Measurements from ENCODE around the gene SFRP2. TPM values are rescaled to one million over a fixed set of nuclear protein-coding genes. Genes with fewer than 3 reads are reported as not detected.

The SFRP2 gene
- total RNA-seq, 1 donor from 2014 or later, result not detected

DNA sequence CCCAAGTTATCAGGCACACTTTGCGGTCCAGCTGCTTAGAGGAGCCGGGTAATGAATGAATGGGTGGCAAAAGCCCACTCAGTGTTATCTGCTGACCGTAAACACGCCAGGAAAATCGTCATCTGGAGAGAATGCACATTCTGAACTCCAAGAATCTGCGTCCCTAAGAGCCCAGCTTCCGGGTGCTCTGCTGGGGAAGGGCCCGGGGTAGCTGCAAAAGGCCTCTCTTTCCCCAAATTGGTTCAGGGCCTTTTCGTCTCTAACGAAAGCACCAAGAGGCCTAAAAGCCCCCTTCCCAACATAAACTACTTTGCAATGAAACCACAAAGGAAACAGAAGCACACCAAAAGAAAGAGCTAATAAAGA is 1.6 kb upstream of the SFRP2 start:
- H3K4me3 ChIP-seq (ENCODE audit: low read depth, low read length), result no peak overlapping the region
- no peak for DNase-seq (ENCODE audit: low read depth)
- TF ChIP-seq, protein P1, sequence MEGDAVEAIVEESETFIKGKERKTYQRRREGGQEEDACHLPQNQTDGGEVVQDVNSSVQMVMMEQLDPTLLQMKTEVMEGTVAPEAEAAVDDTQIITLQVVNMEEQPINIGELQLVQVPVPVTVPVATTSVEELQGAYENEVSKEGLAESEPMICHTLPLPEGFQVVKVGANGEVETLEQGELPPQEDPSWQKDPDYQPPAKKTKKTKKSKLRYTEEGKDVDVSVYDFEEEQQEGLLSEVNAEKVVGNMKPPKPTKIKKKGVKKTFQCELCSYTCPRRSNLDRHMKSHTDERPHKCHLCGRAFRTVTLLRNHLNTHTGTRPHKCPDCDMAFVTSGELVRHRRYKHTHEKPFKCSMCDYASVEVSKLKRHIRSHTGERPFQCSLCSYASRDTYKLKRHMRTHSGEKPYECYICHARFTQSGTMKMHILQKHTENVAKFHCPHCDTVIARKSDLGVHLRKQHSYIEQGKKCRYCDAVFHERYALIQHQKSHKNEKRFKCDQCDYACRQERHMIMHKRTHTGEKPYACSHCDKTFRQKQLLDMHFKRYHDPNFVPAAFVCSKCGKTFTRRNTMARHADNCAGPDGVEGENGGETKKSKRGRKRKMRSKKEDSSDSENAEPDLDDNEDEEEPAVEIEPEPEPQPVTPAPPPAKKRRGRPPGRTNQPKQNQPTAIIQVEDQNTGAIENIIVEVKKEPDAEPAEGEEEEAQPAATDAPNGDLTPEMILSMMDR (conservative IDR thresholded peaks at IDR 0.05; ENCODE audit: low read depth, low read length), result no peak

DNA sequence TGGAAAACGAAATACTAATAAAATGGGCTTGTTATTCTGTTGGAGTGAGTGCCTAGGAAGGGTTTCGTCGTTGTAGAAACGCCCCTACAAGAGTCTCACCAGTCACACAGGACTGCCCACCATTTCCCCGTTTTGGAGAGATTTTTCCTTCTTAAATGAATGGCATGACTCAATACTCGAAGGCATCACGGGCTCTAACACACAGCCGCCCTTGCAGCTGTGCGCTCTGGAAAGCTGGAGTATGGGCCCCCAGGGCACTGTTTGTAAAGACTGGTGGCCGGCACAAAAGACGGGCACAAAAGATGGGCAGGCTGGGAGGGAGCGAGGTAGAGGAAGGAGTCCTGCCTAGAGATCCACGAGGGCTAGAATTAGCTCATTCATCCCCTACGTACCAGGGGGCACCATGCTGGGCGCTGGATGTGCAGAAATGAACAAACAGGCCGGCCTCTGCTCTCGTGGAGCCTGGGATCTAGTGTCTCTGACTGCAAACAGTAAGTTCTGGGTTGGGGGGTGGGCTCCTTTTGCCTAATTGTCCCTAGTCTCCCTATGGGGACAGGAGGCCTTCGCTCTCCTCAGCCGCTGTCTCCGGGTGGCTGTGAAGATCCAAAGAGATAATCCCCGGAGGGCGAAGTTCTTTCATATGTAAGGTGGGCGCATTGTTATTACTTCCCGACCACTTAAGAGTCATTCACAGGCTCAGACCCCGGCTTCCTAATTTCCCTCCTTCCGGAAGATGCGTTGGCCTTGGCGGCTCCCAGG is 1.0 kb upstream of the SFRP2 start:
- no peak overlapping the region for H3K4me3 ChIP-seq (ENCODE audit: low read depth, low read length)
- TF ChIP-seq, protein P1 (conservative IDR thresholded peaks at IDR 0.05; ENCODE audit: low read depth, low read length), result no peak
- no peak for DNase-seq (ENCODE audit: low read depth)

DNA sequence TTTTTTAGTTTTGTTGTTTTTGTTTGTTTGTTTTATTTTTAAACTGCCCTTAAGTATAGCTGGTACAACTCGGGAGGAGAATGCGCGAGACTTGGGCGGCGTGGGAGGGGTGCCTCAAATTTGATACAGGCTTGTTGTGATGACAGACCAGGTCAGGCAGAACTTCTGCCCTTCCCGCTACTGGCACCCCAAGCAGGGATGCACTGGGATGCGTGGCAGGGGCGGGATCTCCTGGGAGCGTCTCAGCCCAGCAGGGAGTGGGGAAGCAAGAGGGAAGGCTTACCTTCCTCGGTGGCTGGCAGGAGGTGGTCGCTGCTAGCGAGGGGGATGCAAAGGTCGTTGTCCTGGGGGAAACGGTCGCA is 851 bp downstream of the SFRP2 start:
- no peak for DNase-seq (ENCODE audit: low read depth)
- TF ChIP-seq, protein P1 (conservative IDR thresholded peaks at IDR 0.05; ENCODE audit: low read depth, low read length), result no peak
- no peak overlapping the region for H3K4me3 ChIP-seq (ENCODE audit: low read depth, low read length)

DNA sequence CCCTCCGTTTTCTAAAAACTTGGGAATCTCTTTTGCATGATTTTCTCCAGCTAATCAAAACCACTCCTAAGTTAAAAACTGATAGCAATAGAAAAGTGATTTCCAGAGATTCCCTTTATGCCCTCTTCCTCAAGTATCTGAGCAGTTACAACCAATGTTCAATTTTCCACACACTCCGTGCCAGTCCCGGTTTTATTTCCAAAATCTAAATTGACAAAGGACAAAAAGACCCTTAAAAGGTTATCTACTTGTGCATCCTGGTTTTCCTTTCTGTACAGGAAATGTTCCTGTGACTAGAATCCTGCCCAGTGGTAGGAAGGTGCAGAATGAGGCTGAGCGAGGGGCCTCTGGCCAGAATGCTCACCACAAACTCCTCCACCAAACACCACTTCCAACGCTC is 1.3 kb downstream of the SFRP2 start:
- TF ChIP-seq, protein P1 (conservative IDR thresholded peaks at IDR 0.05; ENCODE audit: low read depth, low read length), result no peak
- DNase-seq (ENCODE audit: low read depth), result no peak
- H3K4me3 ChIP-seq (ENCODE audit: low read depth, low read length), result no peak overlapping the region

DNA sequence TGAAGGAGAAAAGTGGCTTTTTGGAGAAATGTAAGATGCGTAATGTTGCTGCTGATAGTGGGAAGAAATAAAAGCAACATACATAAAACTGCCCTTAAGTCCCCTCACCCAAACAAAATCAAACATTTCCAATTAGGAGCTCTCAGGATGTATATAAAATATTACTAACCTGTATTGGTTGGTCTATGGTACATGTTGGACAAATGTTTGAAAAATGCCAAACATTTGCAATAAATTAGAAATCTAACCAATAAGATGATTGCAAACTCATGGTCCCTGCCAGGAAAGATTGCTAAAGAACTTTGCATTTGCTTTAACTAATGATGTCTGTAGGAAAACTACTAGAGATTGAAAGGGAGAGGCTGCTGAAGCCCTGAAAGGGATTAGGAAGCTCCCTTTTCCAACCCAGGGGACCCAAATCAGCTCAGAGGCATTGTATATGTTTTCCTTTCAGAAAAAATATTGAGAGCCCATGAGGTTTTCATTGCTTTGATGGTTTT is 1.8 kb downstream of the SFRP2 start:
- TF ChIP-seq, protein P1 (conservative IDR thresholded peaks at IDR 0.05; ENCODE audit: low read depth, low read length), result no peak
- H3K4me3 ChIP-seq (ENCODE audit: low read depth, low read length), result no peak overlapping the region
- no peak for DNase-seq (ENCODE audit: low read depth)

DNA sequence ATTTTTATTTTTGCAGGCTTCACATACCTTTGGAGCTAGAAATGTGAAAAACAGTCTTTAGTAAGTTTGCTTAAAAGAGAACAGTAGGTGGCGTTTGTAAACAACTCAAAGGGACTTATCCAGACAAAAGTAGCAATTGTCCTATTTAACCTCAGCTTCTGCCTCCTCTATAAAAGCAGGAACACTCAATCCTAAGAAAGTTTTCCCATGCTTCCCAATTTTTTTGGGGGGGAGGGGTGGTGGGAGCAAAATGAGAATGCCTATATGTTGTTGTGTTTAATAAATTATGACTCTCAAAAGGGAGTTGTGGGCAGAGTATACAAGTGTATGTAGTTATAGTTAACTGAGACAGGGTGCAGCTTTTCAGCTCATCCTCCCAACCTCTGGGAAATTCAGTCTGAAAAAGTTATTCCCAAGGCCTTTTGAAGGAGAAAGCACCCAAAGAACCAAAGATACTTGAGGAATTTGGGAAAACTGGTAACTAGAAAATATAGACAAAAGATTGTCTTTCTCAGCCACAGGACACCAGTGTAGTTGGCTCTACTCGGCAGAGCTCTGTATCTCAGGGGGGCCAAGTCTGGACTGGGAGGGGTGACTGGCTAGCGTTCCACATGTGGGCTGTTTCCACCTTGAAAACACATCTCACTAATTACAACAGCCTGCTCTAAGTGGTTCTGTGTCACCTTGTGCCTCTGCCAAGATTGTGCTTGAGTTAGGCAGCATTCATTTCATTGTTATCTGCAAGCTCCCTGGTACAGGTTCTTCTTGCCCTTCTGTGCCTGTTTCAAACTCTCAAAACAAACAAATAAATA is 2.8 kb downstream of the SFRP2 start:
- DNase-seq (ENCODE audit: low read depth), result peak; percentile 12
- TF ChIP-seq, protein P1 (conservative IDR thresholded peaks at IDR 0.05; ENCODE audit: low read depth, low read length), result peak; percentile 60
- no peak overlapping the region for H3K4me3 ChIP-seq (ENCODE audit: low read depth, low read length)
